ENCODE measurements around the gene LMAN2.

LMAN2 gene

GRCh38 chr5:177316005-177316404 lies 35.5 kb downstream of the LMAN2 start:
- no peak overlapping the region for H3K9ac ChIP-seq (ENCODE audit: low read depth, low read length, poor library complexity, severe bottlenecking)
- H3F3A ChIP-seq (ENCODE audit: low read depth) = no peaks in the 10 kb centered on the region
- H4K20me1 ChIP-seq (ENCODE audit: insufficient read depth, low read length, poor library complexity, severe bottlenecking) = no peaks in the 10 kb centered on the region
- H3K9me2 ChIP-seq (replicated peaks; ENCODE audit: low read depth, low read length) = no peaks in the 10 kb centered on the region
- H3K4me1 ChIP-seq (ENCODE audit: insufficient read depth, low read length, poor library complexity, severe bottlenecking) = peaks cover 3% of the 10 kb centered on the region
- no peaks in the 10 kb centered on the region for H3K27me3 ChIP-seq (ENCODE audit: insufficient read depth, low read length, poor library complexity, severe bottlenecking)
- H2AFZ ChIP-seq (ENCODE audit: low read length) = no peak overlapping the region
- H3K4me3 ChIP-seq (ENCODE audit: low read length, poor library complexity, severe bottlenecking) = no peak overlapping the region
- H3K36me3 ChIP-seq (ENCODE audit: insufficient read depth, low read length) = no peaks in the 10 kb centered on the region
- no peak for TF ChIP-seq CTCF (conservative IDR thresholded peaks at IDR 0.05; ENCODE audit: low read length)
- TF ChIP-seq EZH2phosphoT487 (IDR thresholded peaks at IDR 0.05; ENCODE audit: borderline replicate concordance) = no peak
- H3K4me2 ChIP-seq (ENCODE audit: low read depth, low read length, poor library complexity, severe bottlenecking) = no peak overlapping the region
- peaks cover 12% of the 10 kb centered on the region; the same call in 1 of the 2 replicates for H3K79me2 ChIP-seq (ENCODE audit: insufficient read depth, low read length)
- no peaks in the 10 kb centered on the region for H3K9me3 ChIP-seq (ENCODE audit: insufficient read depth, low read depth, low read length)

- no peak overlapping the region for H3K9ac ChIP-seq (ENCODE audit: low read depth, low read length, poor library complexity, severe bottlenecking)
- H3K79me2 ChIP-seq (ENCODE audit: insufficient read depth, low read length) = peaks cover 18% of the 10 kb centered on the region
- H3K27me3 ChIP-seq (ENCODE audit: insufficient read depth, low read length, poor library complexity, severe bottlenecking) = no peaks in the 10 kb centered on the region
- no peak overlapping the region for H3K4me3 ChIP-seq (ENCODE audit: low read length, poor library complexity, severe bottlenecking)
- no peak overlapping the region for H2AFZ ChIP-seq (ENCODE audit: low read length)
- no peaks in the 10 kb centered on the region for H3K36me3 ChIP-seq (ENCODE audit: insufficient read depth, low read length)
- peaks cover 6% of the 10 kb centered on the region for H3K4me1 ChIP-seq (ENCODE audit: insufficient read depth, low read length, poor library complexity, severe bottlenecking)
- H4K20me1 ChIP-seq (ENCODE audit: insufficient read depth, low read length, poor library complexity, severe bottlenecking) = peaks cover 3% of the 10 kb centered on the region
- no peak overlapping the region for H3K4me2 ChIP-seq (ENCODE audit: low read depth, low read length, poor library complexity, severe bottlenecking)
- H3K9me3 ChIP-seq (ENCODE audit: insufficient read depth, low read depth, low read length) = no peaks in the 10 kb centered on the region
- no peaks in the 10 kb centered on the region for H3K9me2 ChIP-seq (replicated peaks; ENCODE audit: low read depth, low read length)
- H3F3A ChIP-seq (ENCODE audit: low read depth) = no peaks in the 10 kb centered on the region
- TF ChIP-seq CTCF (conservative IDR thresholded peaks at IDR 0.05; ENCODE audit: low read length) (no peak), EZH2phosphoT487 (IDR thresholded peaks at IDR 0.05; ENCODE audit: borderline replicate concordance) (no peak)
Observed at GRCh38 chr5:177315411-177315810, 36.1 kb downstream of the LMAN2 start.

GRCh38 chr5:177314376-177315342 lies 36.8 kb downstream of the LMAN2 start:
- Histone ChIP-seq H3K79me2 (ENCODE audit: insufficient read depth, low read length) (peaks cover 26% of the 10 kb centered on the region), H3K9me3 (ENCODE audit: insufficient read depth, low read depth, low read length) (no peaks in the 10 kb centered on the region), H4K20me1 (ENCODE audit: insufficient read depth, low read length, poor library complexity, severe bottlenecking) (peaks cover 9% of the 10 kb centered on the region), H3F3A (ENCODE audit: low read depth) (no peaks in the 10 kb centered on the region), H2AFZ (ENCODE audit: low read length) (no peak overlapping the region), H3K4me1 (ENCODE audit: insufficient read depth, low read length, poor library complexity, severe bottlenecking) (peaks cover 12% of the 10 kb centered on the region), H3K9ac (ENCODE audit: low read depth, low read length, poor library complexity, severe bottlenecking) (no peak overlapping the region), H3K9me2 (replicated peaks; ENCODE audit: low read depth, low read length) (no peaks in the 10 kb centered on the region), H3K4me3 (ENCODE audit: low read length, poor library complexity, severe bottlenecking) (no peak overlapping the region), H3K36me3 (ENCODE audit: insufficient read depth, low read length) (no peaks in the 10 kb centered on the region), H3K27me3 (ENCODE audit: insufficient read depth, low read length, poor library complexity, severe bottlenecking) (no peaks in the 10 kb centered on the region), H3K4me2 (ENCODE audit: low read depth, low read length, poor library complexity, severe bottlenecking) (no peak overlapping the region)
- no peak for TF ChIP-seq EZH2phosphoT487 (IDR thresholded peaks at IDR 0.05; ENCODE audit: borderline replicate concordance)
- TF ChIP-seq CTCF (conservative IDR thresholded peaks at IDR 0.05; ENCODE audit: low read length) = no peak
